ENCODE results near the gene CCSER2.

- TF ChIP-seq CTCF (IDR thresholded peaks at IDR 0.05) = no peak
- TF ChIP-seq POLR2A (IDR thresholded peaks at IDR 0.05) = no peak
These were observed 124.9 kb downstream of the CCSER2 start for GRCh38 chr10:84453303-84453702.

Data from esophagus squamous epithelium (tissue), 4 donors.